Measurements from ENCODE around the gene MBP.

DNA sequence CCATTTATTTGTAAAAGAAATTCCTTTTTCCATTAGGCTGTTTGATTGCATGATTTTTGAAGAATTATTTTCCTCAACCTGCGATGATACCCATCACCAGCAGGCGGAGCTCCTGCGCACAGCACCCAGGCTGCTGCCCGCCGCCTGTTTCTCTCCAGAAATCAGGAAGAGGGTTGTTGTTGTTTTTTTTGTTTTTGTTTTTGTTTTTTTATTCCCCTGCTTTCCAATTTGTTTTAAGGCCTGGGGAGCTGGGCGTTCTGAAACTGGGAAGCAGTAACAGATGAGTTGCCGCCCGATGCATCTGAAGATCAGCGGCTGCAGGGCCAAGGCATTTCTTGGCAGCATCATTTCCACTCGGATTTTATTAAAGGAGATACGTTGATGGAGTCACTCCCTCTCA lies 132.1 kb downstream of the MBP start:
- no peak for TF ChIP-seq POLR2AphosphoS5 (IDR thresholded peaks at IDR 0.05; ENCODE audit: low read depth, low read length)
- no peak for TF ChIP-seq SIN3A (IDR thresholded peaks at IDR 0.05; ENCODE audit: borderline replicate concordance, insufficient read depth, low read length)
- TF ChIP-seq, protein P1, sequence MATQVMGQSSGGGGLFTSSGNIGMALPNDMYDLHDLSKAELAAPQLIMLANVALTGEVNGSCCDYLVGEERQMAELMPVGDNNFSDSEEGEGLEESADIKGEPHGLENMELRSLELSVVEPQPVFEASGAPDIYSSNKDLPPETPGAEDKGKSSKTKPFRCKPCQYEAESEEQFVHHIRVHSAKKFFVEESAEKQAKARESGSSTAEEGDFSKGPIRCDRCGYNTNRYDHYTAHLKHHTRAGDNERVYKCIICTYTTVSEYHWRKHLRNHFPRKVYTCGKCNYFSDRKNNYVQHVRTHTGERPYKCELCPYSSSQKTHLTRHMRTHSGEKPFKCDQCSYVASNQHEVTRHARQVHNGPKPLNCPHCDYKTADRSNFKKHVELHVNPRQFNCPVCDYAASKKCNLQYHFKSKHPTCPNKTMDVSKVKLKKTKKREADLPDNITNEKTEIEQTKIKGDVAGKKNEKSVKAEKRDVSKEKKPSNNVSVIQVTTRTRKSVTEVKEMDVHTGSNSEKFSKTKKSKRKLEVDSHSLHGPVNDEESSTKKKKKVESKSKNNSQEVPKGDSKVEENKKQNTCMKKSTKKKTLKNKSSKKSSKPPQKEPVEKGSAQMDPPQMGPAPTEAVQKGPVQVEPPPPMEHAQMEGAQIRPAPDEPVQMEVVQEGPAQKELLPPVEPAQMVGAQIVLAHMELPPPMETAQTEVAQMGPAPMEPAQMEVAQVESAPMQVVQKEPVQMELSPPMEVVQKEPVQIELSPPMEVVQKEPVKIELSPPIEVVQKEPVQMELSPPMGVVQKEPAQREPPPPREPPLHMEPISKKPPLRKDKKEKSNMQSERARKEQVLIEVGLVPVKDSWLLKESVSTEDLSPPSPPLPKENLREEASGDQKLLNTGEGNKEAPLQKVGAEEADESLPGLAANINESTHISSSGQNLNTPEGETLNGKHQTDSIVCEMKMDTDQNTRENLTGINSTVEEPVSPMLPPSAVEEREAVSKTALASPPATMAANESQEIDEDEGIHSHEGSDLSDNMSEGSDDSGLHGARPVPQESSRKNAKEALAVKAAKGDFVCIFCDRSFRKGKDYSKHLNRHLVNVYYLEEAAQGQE (IDR thresholded peaks at IDR 0.05; ENCODE audit: insufficient read depth in 1 of 2, low read depth in 2 of 2, low read length in 2 of 2), result no peak
- no peak for TF ChIP-seq TAF1 (IDR thresholded peaks at IDR 0.05; ENCODE audit: borderline replicate concordance, insufficient read depth, low read length)
- TF ChIP-seq FOXP2 (optimal IDR thresholded peaks at IDR 0.05; ENCODE audit: borderline replicate concordance, extremely low read depth, extremely low read length, insufficient read depth), result peak; percentile 48

Measured in PFSK-1 (cell line).